OCI-LY1 (cell line): Measurements from ENCODE around the gene C6orf52.

Experiments used
- H2AFZ ChIP-seq: fragments of 200-600 bp; sonication (generic), shearing (Covaris generic); 2 replicates; pipeline ENCODE4 v1.6.0; 2014; ENCODE audit warnings: antibody characterized with exemption, mild to moderate bottlenecking, low read length
- H3F3A ChIP-seq: fragments of 200-600 bp; sonication (generic), shearing (Covaris generic); 2 replicates; pipeline ENCODE4 v1.6.0; 2014; ENCODE audit warnings: mild to moderate bottlenecking, antibody characterized with exemption, low read length, moderate library complexity; ENCODE audit not compliant: insufficient read depth
- H3K27ac ChIP-seq: fragments of 200-600 bp; sonication (generic); 2 replicates; pipeline ENCODE4 v1.5.1; 2014; ENCODE audit warnings: low read length, mixed run types, mild to moderate bottlenecking, low read depth; ENCODE audit not compliant: poor library complexity, severe bottlenecking
- H3K27me3 ChIP-seq: fragments of 200-600 bp; sonication (generic); 2 replicates; pipeline ENCODE4 v1.6.0; 2014; ENCODE audit warnings: antibody characterized with exemption, mild to moderate bottlenecking, low read length, moderate library complexity; ENCODE audit not compliant: insufficient read depth
- H3K36me3 ChIP-seq: fragments of 200-600 bp; sonication (generic); 2 replicates; pipeline ENCODE4 v1.6.1; 2014; ENCODE audit warnings: mild to moderate bottlenecking, antibody characterized with exemption, low read length, moderate library complexity, mixed read lengths; ENCODE audit not compliant: insufficient read depth
- H3K4me1 ChIP-seq: fragments of 200-600 bp; sonication (generic); 2 replicates; pipeline ENCODE4 v1.5.1; 2014; ENCODE audit warnings: mild to moderate bottlenecking, low read length, moderate library complexity; ENCODE audit not compliant: insufficient read depth, severe bottlenecking
- H3K4me2 ChIP-seq: fragments of 200-600 bp; sonication (generic), shearing (Covaris generic); 2 replicates; pipeline ENCODE4 v1.6.1; 2014; ENCODE audit warnings: low read length
- H3K4me3 ChIP-seq: fragments of 200-600 bp; sonication (generic); 2 replicates; pipeline ENCODE4 v1.5.1; 2014; ENCODE audit warnings: low read length, low read depth, mild to moderate bottlenecking, mixed read lengths; ENCODE audit not compliant: poor library complexity, severe bottlenecking
- H3K79me2 ChIP-seq: fragments of 200-600 bp; shearing (Covaris generic); 2 replicates; pipeline ENCODE4 v1.6.1; 2016; ENCODE audit warnings: mixed run types, low read length, mixed read lengths; ENCODE audit not compliant: insufficient read depth
- H3K9ac ChIP-seq: fragments of 200-600 bp; sonication (generic), shearing (Covaris generic); 2 replicates; pipeline ENCODE4 v1.6.1; 2014; ENCODE audit warnings: mild to moderate bottlenecking, low read length, mixed read lengths
- H3K9me2 ChIP-seq: fragments of 200-600 bp; sonication (generic), shearing (Covaris generic); 2 replicates; pipeline ENCODE4 v1.6.1; 2014; ENCODE audit warnings: low read depth, mild to moderate bottlenecking, low read length, mixed read lengths
- H3K9me3 ChIP-seq: fragments of 200-600 bp; shearing (Covaris generic); 2 replicates; pipeline ENCODE4 v1.6.1; 2014; ENCODE audit warnings: low read length, mixed read lengths
- H4K20me1 ChIP-seq: fragments of 200-600 bp; sonication (generic), shearing (Covaris generic); 2 replicates; pipeline ENCODE4 v1.6.0; 2016; ENCODE audit warnings: mild to moderate bottlenecking, low read length; ENCODE audit not compliant: insufficient read depth
- EZH2 ChIP-seq: fragments of 200-600 bp; sonication (generic), shearing (Covaris generic); IDR thresholded peaks from 2 replicates; pipeline ENCODE4 v1.8.0; 2017; ENCODE audit warnings: borderline replicate concordance, mixed run types, mild to moderate bottlenecking, antibody characterized with exemption, low read length, moderate library complexity, mixed read lengths
- TF ChIP-seq, protein P1 (sequence below): fragments of 200-600 bp; sonication (generic), shearing (Covaris generic); IDR thresholded peaks from 2 replicates; pipeline ENCODE4 v1.5.1; 2017; ENCODE audit warnings: mild to moderate bottlenecking, antibody characterized with exemption, low read length, moderate library complexity, mixed read lengths

The C6orf52 gene

DNA sequence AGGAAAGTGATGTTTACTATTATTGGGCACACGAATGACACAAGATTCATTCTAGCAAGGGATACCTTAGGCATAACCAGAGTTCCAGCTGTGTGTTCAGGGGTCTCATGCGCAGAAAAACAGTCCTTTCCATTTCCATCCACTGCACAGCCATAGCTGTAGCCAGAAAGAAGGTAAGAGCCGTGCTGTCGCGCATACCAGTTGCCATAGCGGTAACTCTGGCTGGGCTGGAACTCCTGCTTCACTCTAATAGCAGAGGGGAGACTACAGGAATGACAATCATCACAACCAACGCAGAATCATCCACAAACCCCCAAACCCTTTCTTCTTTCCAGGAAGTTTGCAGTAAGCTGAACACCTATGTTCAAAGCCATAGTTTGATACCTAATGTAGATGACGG, 7.5 kb downstream of the C6orf52 start:
- Histone ChIP-seq H3K4me3 (no peak overlapping the region), H3K4me2 (no peak overlapping the region), H2AFZ (no peak overlapping the region), H3K9ac (no peak overlapping the region), H4K20me1 (no peaks in the 10 kb centered on the region), H3K79me2 (no peaks in the 10 kb centered on the region), H3K4me1 (no peaks in the 10 kb centered on the region), H3K9me3 (no peaks in the 10 kb centered on the region), H3K9me2 (no peaks in the 10 kb centered on the region), H3F3A (no peaks in the 10 kb centered on the region), H3K27ac (no peak overlapping the region), H3K36me3 (no peaks in the 10 kb centered on the region; the same call in 1 of the 2 replicates), H3K27me3 (no peaks in the 10 kb centered on the region)
- TF ChIP-seq, protein P1, sequence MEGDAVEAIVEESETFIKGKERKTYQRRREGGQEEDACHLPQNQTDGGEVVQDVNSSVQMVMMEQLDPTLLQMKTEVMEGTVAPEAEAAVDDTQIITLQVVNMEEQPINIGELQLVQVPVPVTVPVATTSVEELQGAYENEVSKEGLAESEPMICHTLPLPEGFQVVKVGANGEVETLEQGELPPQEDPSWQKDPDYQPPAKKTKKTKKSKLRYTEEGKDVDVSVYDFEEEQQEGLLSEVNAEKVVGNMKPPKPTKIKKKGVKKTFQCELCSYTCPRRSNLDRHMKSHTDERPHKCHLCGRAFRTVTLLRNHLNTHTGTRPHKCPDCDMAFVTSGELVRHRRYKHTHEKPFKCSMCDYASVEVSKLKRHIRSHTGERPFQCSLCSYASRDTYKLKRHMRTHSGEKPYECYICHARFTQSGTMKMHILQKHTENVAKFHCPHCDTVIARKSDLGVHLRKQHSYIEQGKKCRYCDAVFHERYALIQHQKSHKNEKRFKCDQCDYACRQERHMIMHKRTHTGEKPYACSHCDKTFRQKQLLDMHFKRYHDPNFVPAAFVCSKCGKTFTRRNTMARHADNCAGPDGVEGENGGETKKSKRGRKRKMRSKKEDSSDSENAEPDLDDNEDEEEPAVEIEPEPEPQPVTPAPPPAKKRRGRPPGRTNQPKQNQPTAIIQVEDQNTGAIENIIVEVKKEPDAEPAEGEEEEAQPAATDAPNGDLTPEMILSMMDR = no peak
- no peak for TF ChIP-seq EZH2

DNA sequence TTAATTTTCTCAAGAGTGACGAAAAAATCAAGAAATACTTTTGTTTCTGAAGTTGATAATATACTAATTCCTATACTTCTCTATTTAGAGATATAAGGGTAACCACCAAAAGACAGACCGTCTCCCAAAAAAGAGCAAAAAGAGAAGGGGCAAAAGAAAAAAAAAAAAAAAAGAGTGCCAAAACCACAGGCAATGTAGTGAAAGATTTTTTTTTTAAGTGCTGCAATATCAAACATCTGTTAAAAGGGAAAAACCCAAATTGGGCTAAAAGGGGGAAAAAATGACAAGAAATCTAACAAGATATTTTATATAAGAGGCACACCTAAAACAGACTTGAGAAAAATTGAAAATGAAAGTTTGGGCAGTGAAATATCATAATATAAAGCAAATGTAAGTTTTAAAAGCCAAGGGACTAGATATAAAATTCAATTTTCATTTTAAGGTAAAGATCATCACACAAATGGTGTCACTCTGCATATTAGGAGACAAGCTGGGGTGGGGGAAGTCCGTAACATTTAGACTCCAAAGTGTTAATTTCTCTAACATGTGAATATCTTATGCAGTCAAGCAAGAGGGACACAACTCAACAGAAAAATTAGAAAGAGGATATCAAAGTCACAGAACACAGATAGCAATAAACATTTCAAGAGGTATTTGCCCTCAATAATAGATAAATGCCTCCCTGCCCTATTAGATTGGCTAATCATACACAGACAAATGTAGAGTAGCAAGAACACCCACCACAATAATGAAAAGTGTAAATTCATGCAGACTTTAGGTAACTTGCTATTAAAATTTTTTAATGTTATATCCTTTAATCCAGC, 9.1 kb downstream of the C6orf52 start:
- no peak overlapping the region for H3K4me2 ChIP-seq

DNA sequence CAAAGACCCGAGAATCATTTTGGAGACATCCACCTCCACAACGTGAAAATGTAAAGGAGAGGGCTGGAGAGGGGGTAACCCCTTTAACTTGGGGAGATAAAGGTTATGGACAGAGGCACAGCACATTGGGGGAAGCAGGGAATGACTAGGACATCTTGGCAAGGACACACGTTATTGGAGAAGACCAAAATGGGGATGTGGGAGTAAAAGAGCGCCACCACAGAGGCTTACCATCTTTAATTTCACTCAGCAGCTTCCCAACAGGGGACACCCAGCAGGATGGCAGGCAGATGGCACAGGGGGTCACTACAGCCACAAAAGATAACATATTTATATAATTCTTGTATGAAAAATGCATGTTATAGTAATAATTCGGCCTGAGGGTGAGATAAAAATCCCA, 9.8 kb downstream of the C6orf52 start:
- Histone ChIP-seq H3K9ac (no peak overlapping the region), H2AFZ (no peak overlapping the region)

More for the DNA sequence above, 9.1 kb downstream of the C6orf52 start:
- Histone ChIP-seq H3K36me3 (no peaks in the 10 kb centered on the region; the same call in 1 of the 2 replicates), H2AFZ (no peak overlapping the region), H3K27ac (no peak overlapping the region), H4K20me1 (no peaks in the 10 kb centered on the region), H3F3A (no peaks in the 10 kb centered on the region), H3K9me3 (no peaks in the 10 kb centered on the region), H3K9ac (no peak overlapping the region), H3K4me3 (no peak overlapping the region), H3K27me3 (no peaks in the 10 kb centered on the region), H3K9me2 (no peaks in the 10 kb centered on the region), H3K79me2 (no peaks in the 10 kb centered on the region), H3K4me1 (no peaks in the 10 kb centered on the region)
- no peak for TF ChIP-seq EZH2
- TF ChIP-seq, protein P1 = no peak

More for the DNA sequence above, 9.8 kb downstream of the C6orf52 start:
- Histone ChIP-seq H3K36me3 (no peaks in the 10 kb centered on the region; the same call in 1 of the 2 replicates), H3K9me2 (no peaks in the 10 kb centered on the region), H3K27ac (no peak overlapping the region), H3K4me3 (no peak overlapping the region), H3F3A (no peaks in the 10 kb centered on the region), H3K27me3 (no peaks in the 10 kb centered on the region), H3K9me3 (no peaks in the 10 kb centered on the region), H4K20me1 (no peaks in the 10 kb centered on the region), H3K4me2 (no peak overlapping the region), H3K4me1 (no peaks in the 10 kb centered on the region), H3K79me2 (no peaks in the 10 kb centered on the region)
- no peak for TF ChIP-seq EZH2
- TF ChIP-seq, protein P1 = no peak
